BLaER1 treated with 17β-estradiol and CSF1 and Interleukin-3, amounts not matched to agents 10 nM and 100 nM (cell line): ENCODE data around the gene NDFIP2.

ENCODE experiments used
- H3K27ac ChIP-seq, 11 experiments: shearing (Covaris generic); formaldehyde crosslinking; 2 replicates each; pipeline ENCODE4 v1.8.1; 2022
- H3K27me3 ChIP-seq, 11 experiments: shearing (Covaris generic); formaldehyde crosslinking; 2 replicates each; pipeline ENCODE4 v1.8.1; 2022
- H3K36me3 ChIP-seq, 11 experiments: shearing (Covaris generic); formaldehyde crosslinking; 2 replicates each; pipeline ENCODE4 v1.8.1; 2022
- H3K4me1 ChIP-seq, 10 experiments: shearing (Covaris generic); formaldehyde crosslinking; 2 replicates each; pipeline ENCODE4 v1.8.1; 2022
- H3K4me2 ChIP-seq, 11 experiments: shearing (Covaris generic); formaldehyde crosslinking; 2 replicates each; pipeline ENCODE4 v1.8.1; 2022
- H3K4me3 ChIP-seq, 10 experiments: shearing (Covaris generic); formaldehyde crosslinking; 2 replicates each; pipeline ENCODE4 v1.8.1; 2022
- H3K9ac ChIP-seq, 11 experiments: shearing (Covaris generic); formaldehyde crosslinking; 2 replicates each; pipeline ENCODE4 v1.8.1; 2022
- H3K9me3 ChIP-seq, 11 experiments: shearing (Covaris generic); formaldehyde crosslinking; replicated peaks in 1 of 11; 2 replicates each; pipeline ENCODE4 v1.8.1; 2022
- H4K20me1 ChIP-seq, 11 experiments: shearing (Covaris generic); formaldehyde crosslinking; 2 replicates each; pipeline ENCODE4 v1.8.1; 2022
- Cebpa-rat ChIP-seq, 11 experiments: shearing (Covaris generic); IDR thresholded peaks; 2 replicates each; pipeline ENCODE4 v1.8.1; 2022

NDFIP2 gene

GRCh38 chr13:79485014-79485811 is 4.3 kb downstream of the NDFIP2 start:
- H3K36me3 ChIP-seq = no peaks in the 10 kb centered on the region
- no peaks in the 10 kb centered on the region for H4K20me1 ChIP-seq
- peaks cover 0 to 14% (median 12%) of the 10 kb centered on the region in 11 experiments; a peak in 17 of 22 replicates for H3K27me3 ChIP-seq
- peaks cover 0 to 8% (median 0%) of the 10 kb centered on the region in 10 experiments; a peak in 3 of 20 replicates for H3K4me1 ChIP-seq
- H3K27ac ChIP-seq = no peak overlapping the region
- no peak overlapping the region for H3K9ac ChIP-seq
- H3K4me3 ChIP-seq = no peak overlapping the region
- H3K4me2 ChIP-seq = no peak overlapping the region
- peaks cover 13 to 18% (median 17%) of the 10 kb centered on the region in 11 experiments for H3K9me3 ChIP-seq
- no peak for TF ChIP-seq Cebpa-rat (IDR thresholded peaks at IDR 0.05)

- Histone ChIP-seq H3K9ac (no peak overlapping the region), H3K4me1 (peaks cover 0 to 1% (median 0%) of the 10 kb centered on the region in 10 experiments; a peak in 1 of 20 replicates), H4K20me1 (no peaks in the 10 kb centered on the region), H3K27ac (no peak overlapping the region), H3K9me3 (peaks cover 0 to 4% (median 3%) of the 10 kb centered on the region in 11 experiments; a peak in 19 of 22 replicates), H3K36me3 (no peaks in the 10 kb centered on the region), H3K4me3 (no peak overlapping the region), H3K27me3 (peaks cover 0 to 4% (median 3%) of the 10 kb centered on the region in 11 experiments; a peak in 17 of 22 replicates), H3K4me2 (no peak overlapping the region)
- no peak for TF ChIP-seq Cebpa-rat (IDR thresholded peaks at IDR 0.05)
These were observed 5.7 kb downstream of the NDFIP2 start for GRCh38 chr13:79486433-79487188.

- Histone ChIP-seq H4K20me1 (no peaks in the 10 kb centered on the region), H3K36me3 (no peaks in the 10 kb centered on the region), H3K27ac (no peak overlapping the region), H3K27me3 (no peaks in the 10 kb centered on the region), H3K4me3 (no peak overlapping the region), H3K4me1 (no peaks in the 10 kb centered on the region), H3K4me2 (no peak overlapping the region), H3K9ac (no peak overlapping the region), H3K9me3 (no peaks in the 10 kb centered on the region)
- TF ChIP-seq Cebpa-rat (IDR thresholded peaks at IDR 0.05) = no peak
These were observed 9.4 kb downstream of the NDFIP2 start for GRCh38 chr13:79490326-79490725.

- no peak overlapping the region for H3K4me3 ChIP-seq
- no peak overlapping the region for H3K4me2 ChIP-seq
- no peak overlapping the region for H3K9ac ChIP-seq
- no peaks in the 10 kb centered on the region for H3K27me3 ChIP-seq
- no peaks in the 10 kb centered on the region for H3K9me3 ChIP-seq
- no peaks in the 10 kb centered on the region for H3K36me3 ChIP-seq
- no peaks in the 10 kb centered on the region for H3K4me1 ChIP-seq
- no peaks in the 10 kb centered on the region for H4K20me1 ChIP-seq
- no peak overlapping the region for H3K27ac ChIP-seq
- TF ChIP-seq Cebpa-rat (IDR thresholded peaks at IDR 0.05) = no peak
These were observed 9.9 kb downstream of the NDFIP2 start for GRCh38 chr13:79490824-79491223.

- Histone ChIP-seq H3K4me1 (no peaks in the 10 kb centered on the region), H3K9ac (no peak overlapping the region), H3K9me3 (no peaks in the 10 kb centered on the region), H4K20me1 (no peaks in the 10 kb centered on the region), H3K27ac (no peak overlapping the region), H3K4me2 (no peak overlapping the region), H3K36me3 (no peaks in the 10 kb centered on the region), H3K4me3 (no peak overlapping the region), H3K27me3 (no peaks in the 10 kb centered on the region)
- no peak for TF ChIP-seq Cebpa-rat (IDR thresholded peaks at IDR 0.05)
These were observed 10.8 kb downstream of the NDFIP2 start for GRCh38 chr13:79491715-79492114.

- no peaks in the 10 kb centered on the region for H3K36me3 ChIP-seq
- H3K4me2 ChIP-seq = no peak overlapping the region
- no peaks in the 10 kb centered on the region for H3K4me1 ChIP-seq
- H3K4me3 ChIP-seq = no peak overlapping the region
- no peak overlapping the region for H3K9ac ChIP-seq
- H3K27ac ChIP-seq = no peak overlapping the region
- no peaks in the 10 kb centered on the region for H4K20me1 ChIP-seq
- TF ChIP-seq Cebpa-rat (IDR thresholded peaks at IDR 0.05) = no peak
- H3K27me3 ChIP-seq = no peaks in the 10 kb centered on the region
- no peaks in the 10 kb centered on the region for H3K9me3 ChIP-seq
These were observed 11.4 kb downstream of the NDFIP2 start for GRCh38 chr13:79492313-79492798.

- Histone ChIP-seq H3K27ac (no peak overlapping the region), H3K9ac (no peak overlapping the region), H4K20me1 (no peaks in the 10 kb centered on the region), H3K36me3 (no peaks in the 10 kb centered on the region), H3K9me3 (no peaks in the 10 kb centered on the region), H3K27me3 (no peaks in the 10 kb centered on the region), H3K4me2 (no peak overlapping the region), H3K4me1 (no peaks in the 10 kb centered on the region), H3K4me3 (no peak overlapping the region)
- TF ChIP-seq Cebpa-rat (IDR thresholded peaks at IDR 0.05) = no peak
These were observed 12.1 kb downstream of the NDFIP2 start for GRCh38 chr13:79492918-79493594.

GRCh38 chr13:79496188-79496587 is 15.2 kb downstream of the NDFIP2 start:
- Histone ChIP-seq H3K9me3 (no peaks in the 10 kb centered on the region), H3K4me1 (no peaks in the 10 kb centered on the region), H3K36me3 (no peaks in the 10 kb centered on the region), H3K27ac (no peak overlapping the region), H3K4me2 (no peak overlapping the region), H3K4me3 (no peak overlapping the region), H3K9ac (no peak overlapping the region), H3K27me3 (no peaks in the 10 kb centered on the region), H4K20me1 (no peaks in the 10 kb centered on the region)
- no peak for TF ChIP-seq Cebpa-rat (IDR thresholded peaks at IDR 0.05)

GRCh38 chr13:79497064-79497463 is 16.1 kb downstream of the NDFIP2 start:
- Histone ChIP-seq H4K20me1 (no peaks in the 10 kb centered on the region), H3K27me3 (no peaks in the 10 kb centered on the region), H3K27ac (no peak overlapping the region), H3K4me1 (no peaks in the 10 kb centered on the region), H3K36me3 (no peaks in the 10 kb centered on the region), H3K4me2 (no peak overlapping the region), H3K9me3 (no peaks in the 10 kb centered on the region), H3K9ac (no peak overlapping the region), H3K4me3 (no peak overlapping the region)
- no peak for TF ChIP-seq Cebpa-rat (IDR thresholded peaks at IDR 0.05)
